ENCODE measurements around the gene POU2F3. TPM values are rescaled to one million over a fixed set of nuclear protein-coding genes. Genes with fewer than 3 reads are reported as not detected.
A peak's percentile ranks its signal among the peaks of the same experiment; 100 is the strongest.

The POU2F3 gene
- total RNA-seq, 4 donors from 2014 or later, result not detected

GRCh38 chr11:120296554-120296953 lies 56.6 kb downstream of the POU2F3 start:
- ATAC-seq, result no peak
- intact Hi-C loops (cut with DNase I; ENCODE audit: low total_unique reads), result no loop called here
- peaks cover 6 to 17% (median 13%) of the 10 kb centered on the region in 3 donors for H3K27me3 ChIP-seq

GRCh38 chr11:120298461-120298860 lies 58.5 kb downstream of the POU2F3 start:
- H3K36me3 ChIP-seq, result no peaks in the 10 kb centered on the region
- H3K4me1 ChIP-seq, result no peaks in the 10 kb centered on the region
- intact Hi-C loops (cut with DNase I; ENCODE audit: low total_unique reads) (no loop called here), in situ Hi-C loops (cut with MboI; ENCODE audit: low sequenced_read_pairs in 4 of 4) (loop anchor here in 2 of 4 donors (5.0 to 25.0 kb wide), 3 partner anchors 64 to 636 kb away; no protein-coding TSS in a partner anchor)
- H3K27ac ChIP-seq, result no peak overlapping the region
- TF ChIP-seq POLR2A (IDR thresholded peaks at IDR 0.05) (no peak), CTCF (IDR thresholded peaks at IDR 0.05 in 4 of 5, conservative IDR thresholded peaks at IDR 0.05 in 1 of 5) (no peak)
- ATAC-seq (no peak), DNase-seq (no peak)
- no peaks in the 10 kb centered on the region for H3K9me3 ChIP-seq
- no peak overlapping the region for H3K4me3 ChIP-seq
- H3K27me3 ChIP-seq, result peaks cover 6 to 8% (median 8%) of the 10 kb centered on the region in 3 donors

More at GRCh38 chr11:120296554-120296953, 56.6 kb downstream of the POU2F3 start:
- DNase-seq, result no peak
- Histone ChIP-seq H3K4me1 (no peaks in the 10 kb centered on the region), H3K4me3 (no peak overlapping the region), H3K36me3 (no peaks in the 10 kb centered on the region), H3K9me3 (no peaks in the 10 kb centered on the region), H3K27ac (no peak overlapping the region)
- TF ChIP-seq POLR2A (IDR thresholded peaks at IDR 0.05), result no peak
- TF ChIP-seq CTCF (IDR thresholded peaks at IDR 0.05 in 4 of 5, conservative IDR thresholded peaks at IDR 0.05 in 1 of 5), result no peak
- in situ Hi-C loops (cut with MboI; ENCODE audit: low sequenced_read_pairs in 4 of 4), result loop anchor here in 2 of 4 donors (5.0 to 25.0 kb wide), 3 partner anchors 62 to 634 kb away; no protein-coding TSS in a partner anchor

GRCh38 chr11:120302001-120302805 lies 62.3 kb downstream of the POU2F3 start:
- Histone ChIP-seq H3K36me3 (no peaks in the 10 kb centered on the region), H3K4me1 (no peaks in the 10 kb centered on the region), H3K4me3 (no peak overlapping the region), H3K27ac (no peak overlapping the region), H3K27me3 (no peaks in the 10 kb centered on the region), H3K9me3 (no peaks in the 10 kb centered on the region)
- ATAC-seq (no peak), DNase-seq (no peak)
- in situ Hi-C loops (cut with MboI; ENCODE audit: low sequenced_read_pairs in 4 of 4) (loop anchor here in 2 of 4 donors (5.0 to 10.0 kb wide), 2 partner anchors 127 to 130 kb away; no protein-coding TSS in a partner anchor), intact Hi-C loops (cut with DNase I; ENCODE audit: low total_unique reads) (no loop called here)
- no peak for TF ChIP-seq POLR2A (IDR thresholded peaks at IDR 0.05)
- TF ChIP-seq CTCF (IDR thresholded peaks at IDR 0.05 in 4 of 5, conservative IDR thresholded peaks at IDR 0.05 in 1 of 5), result no peak

GRCh38 chr11:120303004-120303637 lies 63.2 kb downstream of the POU2F3 start:
- intact Hi-C loops (cut with DNase I; ENCODE audit: low total_unique reads) (no loop called here), in situ Hi-C loops (cut with MboI; ENCODE audit: low sequenced_read_pairs in 4 of 4) (loop anchor here in 2 of 4 donors (5.0 to 10.0 kb wide), 2 partner anchors 128 to 131 kb away; no protein-coding TSS in a partner anchor)
- H3K36me3 ChIP-seq, result no peaks in the 10 kb centered on the region
- H3K27me3 ChIP-seq, result no peaks in the 10 kb centered on the region
- DNase-seq (peak; percentile 15 to 45), ATAC-seq (peak; percentile 71 to 92)
- no peak overlapping the region for H3K27ac ChIP-seq
- no peaks in the 10 kb centered on the region for H3K9me3 ChIP-seq
- peak; percentile 72 to 86 (median 74) for TF ChIP-seq CTCF (IDR thresholded peaks at IDR 0.05 in 4 of 5, conservative IDR thresholded peaks at IDR 0.05 in 1 of 5)
- no peak for TF ChIP-seq POLR2A (IDR thresholded peaks at IDR 0.05)
- no peaks in the 10 kb centered on the region for H3K4me1 ChIP-seq
- no peak overlapping the region for H3K4me3 ChIP-seq

Data from gastrocnemius medialis (tissue), 4 donors.